Left renal cortex interstitium (tissue), 4 donors: ENCODE measurements around the gene GUK1. TPM values are rescaled to one million over a fixed set of nuclear protein-coding genes. Genes with fewer than 3 reads are reported as not detected.

ENCODE experiments used
- DNase-seq, 4 donors: peaks; one replicate each; pipeline ENCODE4 v3.0.0-alpha.2; 2013; ENCODE audit warnings: low read depth in 4 of 4, low spot score in 2 of 4, missing footprints in 1 of 4
- polyA plus RNA-seq, 4 donors: library from polyadenylated mRNA; unstranded; fragments of 120-200 nt; gene quantifications; one replicate each; pipeline ENCODE4 v1.2.1, GENCODE V29; 2013; ENCODE audit not compliant: insufficient read length in 4 of 4

The GUK1 gene
- polyA plus RNA-seq, 4 donors, result 107 to 169 (median 142) TPM

DNA sequence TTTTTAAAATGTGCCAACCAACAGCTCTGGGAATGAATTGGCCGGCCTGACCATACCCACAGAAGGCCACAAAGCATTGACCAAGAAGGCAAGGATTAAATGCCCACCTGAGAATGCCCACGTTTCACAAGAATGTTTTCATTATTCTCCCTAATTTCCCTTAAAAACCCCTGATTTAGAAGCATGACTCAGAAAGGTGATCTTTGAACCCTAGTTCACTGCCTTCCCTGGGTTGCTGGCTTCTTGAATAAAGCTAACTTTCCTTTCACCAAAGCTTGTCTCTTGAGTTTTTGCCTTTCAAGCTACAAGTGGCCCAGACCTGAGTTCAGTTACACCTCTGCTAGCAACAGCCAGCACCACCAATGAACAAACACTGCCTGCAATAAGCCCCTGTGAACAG lies 16.6 kb upstream of the GUK1 start:
- no peak for DNase-seq

DNA sequence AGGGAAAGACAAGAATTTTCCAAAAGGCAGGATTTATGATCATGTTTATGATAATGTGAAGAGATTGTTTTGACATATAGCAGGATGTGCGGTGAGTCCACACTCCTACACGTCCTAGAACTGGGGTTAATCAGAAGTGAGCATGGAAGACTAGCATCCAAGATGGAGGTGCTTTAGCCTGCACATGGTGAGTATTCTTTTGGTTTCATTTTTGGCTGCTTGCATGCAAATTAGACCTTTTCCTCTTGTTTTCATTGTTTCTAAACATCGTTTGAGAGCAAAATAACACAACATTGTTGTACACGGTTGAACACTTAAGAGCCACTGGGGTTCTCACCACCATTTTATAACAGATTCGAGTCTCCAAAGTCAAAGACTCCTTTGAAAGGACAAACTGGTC lies 14.9 kb upstream of the GUK1 start:
- DNase-seq, result no peak

DNA sequence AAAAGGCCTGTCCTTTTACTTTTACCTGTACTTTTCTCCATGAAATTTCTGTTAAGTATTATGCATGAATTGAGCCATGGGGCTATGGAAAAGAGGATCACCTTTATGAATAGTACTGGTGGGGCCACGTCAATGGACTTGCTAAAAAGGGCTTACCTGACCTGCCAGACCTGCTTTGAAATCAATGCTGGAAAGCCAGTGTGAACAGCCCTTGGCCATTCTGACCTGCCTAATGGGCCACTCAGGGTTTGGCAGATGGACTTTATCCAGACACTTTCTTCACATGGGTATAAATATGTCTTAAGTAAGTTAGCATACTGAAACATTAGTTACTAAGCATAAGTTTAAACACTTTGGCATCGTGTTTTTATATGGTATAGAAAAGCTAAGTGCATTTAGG lies 8.3 kb upstream of the GUK1 start:
- DNase-seq, result no peak

DNA sequence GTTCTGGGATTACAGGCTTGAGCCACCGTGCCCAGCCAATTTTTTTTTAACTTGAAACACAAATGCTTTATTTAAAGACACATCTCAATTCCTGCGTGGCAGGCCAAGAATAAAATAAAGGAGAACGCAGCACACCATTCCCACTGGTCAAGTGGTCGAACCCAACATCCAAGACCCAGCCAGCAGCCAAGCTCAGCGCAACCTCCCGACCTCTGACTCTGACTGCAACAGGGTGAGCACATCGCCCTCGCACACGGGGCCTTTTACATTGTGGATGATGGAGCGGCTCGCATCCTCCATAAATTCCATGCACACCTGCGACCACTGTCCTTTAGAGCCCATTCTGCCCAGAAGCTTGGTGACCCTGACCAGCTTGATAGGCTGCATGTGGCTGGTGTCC lies 5.5 kb upstream of the GUK1 start:
- no peak for DNase-seq

DNA sequence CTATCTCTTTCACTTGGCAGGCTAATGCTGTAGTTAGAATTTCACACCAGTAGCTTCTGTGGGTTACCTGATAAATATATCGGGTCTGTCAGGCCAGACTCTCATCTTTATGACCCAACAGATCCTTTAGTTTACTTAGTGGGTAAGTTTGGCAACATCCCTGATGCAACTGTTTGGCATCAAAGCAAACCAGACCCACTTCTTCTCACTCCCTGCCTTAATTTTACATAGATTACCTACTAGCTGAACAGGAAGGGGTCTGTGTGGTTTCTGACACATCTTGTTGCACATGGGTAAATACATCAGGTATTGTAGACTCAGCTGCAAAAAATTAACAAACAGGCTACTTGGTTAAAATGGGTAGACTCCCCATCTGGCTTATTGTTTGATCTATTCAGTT lies 3.2 kb upstream of the GUK1 start:
- no peak for DNase-seq

DNA sequence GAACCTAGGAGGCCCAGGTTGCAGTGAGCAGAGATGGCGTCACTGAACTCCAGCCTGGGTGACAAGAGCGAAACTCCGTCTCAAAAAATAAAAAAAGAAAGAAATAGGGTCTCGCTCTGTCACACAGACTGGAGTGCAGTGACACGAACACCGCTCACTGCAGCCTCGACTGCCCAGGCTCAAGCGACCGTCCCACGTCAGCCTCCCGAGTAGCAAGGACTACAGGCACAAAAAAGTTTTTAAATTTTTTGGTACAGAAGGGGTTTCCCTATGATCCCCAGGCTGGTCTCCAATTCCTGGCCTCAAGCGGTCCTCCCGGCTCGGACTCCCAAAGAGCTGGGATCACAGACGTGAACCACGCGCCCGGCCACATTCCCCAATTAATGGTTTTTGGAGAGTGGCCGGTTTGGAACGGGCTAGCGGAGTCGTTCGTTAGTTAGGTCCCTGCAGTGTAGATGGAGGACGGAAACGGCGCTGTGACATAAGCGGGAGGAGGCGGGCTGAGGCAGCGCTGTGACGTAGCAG lies 611 bp upstream of the GUK1 start:
- no peak for DNase-seq

DNA sequence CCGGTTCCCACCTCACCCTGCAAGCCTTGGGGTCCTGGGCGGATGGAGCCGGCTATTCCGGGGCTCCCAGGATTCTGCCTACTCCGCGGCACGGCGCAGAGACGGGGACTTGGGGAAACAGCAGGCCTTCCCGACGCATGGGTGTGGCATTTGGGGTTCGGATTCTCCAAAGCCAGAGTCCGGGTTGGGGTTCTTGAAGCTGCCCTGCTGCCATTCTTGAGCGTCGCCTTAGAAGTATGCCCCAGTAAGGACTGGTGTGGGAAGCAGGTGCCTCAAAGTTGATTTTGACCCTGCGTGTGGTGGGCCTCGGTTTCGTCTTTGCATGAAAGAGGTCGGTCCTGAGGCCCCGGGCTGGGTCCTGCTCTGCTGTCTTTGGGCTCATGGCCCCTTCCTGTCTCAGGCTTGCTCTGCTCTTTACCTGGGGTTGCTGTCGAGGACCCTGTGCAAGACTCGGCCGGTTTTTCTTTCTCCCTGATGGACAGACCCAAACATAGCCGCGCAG lies 696 bp downstream of the GUK1 start:
- DNase-seq, result no peak

DNA sequence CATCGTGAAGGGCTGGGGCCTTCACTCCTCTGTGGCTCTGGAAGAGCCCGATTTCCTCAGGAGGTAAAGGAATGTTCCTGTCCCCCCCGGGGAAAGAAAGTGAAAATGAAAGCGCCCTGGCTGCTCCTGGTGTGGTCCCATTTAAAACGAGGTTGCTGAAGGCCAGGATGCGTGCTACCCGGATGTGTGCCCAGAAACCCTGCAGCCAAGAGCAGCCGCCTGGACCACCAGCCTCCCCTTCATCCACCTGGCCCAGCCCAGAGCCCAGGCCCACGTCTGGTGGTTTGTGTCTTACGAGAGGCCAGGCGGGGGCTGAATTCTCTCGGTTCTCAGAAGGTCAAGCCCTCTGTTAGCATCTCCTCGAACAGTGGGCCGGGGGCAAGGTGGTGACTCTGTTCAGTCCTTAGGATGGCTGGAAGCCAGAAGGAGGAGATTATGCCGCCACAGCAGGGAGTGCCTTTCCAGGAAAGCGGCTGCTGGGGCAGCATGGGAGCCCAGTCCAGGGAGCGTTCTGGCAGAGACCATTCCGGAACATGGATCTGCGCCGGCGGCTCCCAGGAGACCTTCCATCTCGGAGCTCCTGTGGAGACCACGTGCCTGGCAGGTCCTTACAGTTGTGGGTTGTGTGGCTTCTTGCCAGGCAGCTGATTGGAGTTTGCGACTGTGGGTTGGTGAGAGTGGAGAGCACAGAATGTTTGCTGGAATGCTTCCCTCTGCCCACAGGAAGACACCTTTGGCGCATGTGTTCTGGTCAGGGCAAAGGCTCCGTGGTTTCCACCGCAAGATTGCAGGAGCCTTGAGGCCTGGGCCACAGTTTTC lies 1.4 kb downstream of the GUK1 start:
- DNase-seq, result no peak

DNA sequence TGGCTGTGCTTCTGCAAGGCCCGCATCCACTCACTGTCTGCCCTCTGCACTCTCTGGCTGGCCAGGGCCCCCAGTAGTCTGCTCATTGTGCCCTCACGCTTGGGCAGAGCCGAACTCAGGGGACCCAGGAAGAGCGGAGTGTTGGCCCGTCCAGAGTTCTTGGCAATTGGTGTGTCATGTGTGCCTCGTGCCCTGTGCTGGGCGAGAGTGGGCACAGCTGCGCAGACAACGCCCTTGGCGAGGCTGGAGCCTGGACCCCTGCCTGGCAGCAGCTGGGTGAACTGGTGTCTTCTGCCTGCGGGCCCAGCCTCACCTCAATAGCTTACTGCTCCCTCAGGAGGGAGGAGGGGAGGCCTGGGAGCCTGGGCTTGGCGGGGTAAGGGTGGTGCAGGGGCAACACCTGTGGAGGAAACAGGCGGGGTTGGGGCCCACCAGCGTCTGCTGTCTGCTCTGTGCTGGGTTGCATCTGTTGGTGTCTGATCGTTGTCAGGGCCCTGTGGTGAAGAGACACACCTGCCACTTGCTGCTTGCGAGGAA lies 2.1 kb downstream of the GUK1 start:
- DNase-seq, result no peak

DNA sequence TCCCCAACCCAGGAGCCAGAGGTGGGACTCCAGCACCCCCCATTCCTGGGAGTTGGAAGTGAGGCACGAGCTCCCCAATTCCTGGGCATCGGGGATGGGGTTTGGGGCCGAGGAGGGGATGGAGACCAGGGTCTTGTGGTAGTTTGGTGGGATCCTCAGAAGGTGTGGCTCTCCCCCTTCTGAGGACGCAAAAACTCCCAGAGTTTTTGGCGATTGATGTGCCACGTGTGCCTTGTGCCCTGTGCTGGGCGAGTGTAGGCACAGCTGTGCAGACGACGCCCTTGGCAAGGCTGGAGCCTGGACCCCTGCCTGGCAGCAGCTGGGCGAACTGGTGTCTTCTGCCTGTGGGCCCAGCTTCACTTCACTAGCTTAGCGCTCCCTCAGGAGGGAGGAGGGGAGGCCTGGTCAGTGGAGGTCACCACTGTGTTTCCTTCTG lies 2.6 kb downstream of the GUK1 start:
- DNase-seq, result no peak

DNA sequence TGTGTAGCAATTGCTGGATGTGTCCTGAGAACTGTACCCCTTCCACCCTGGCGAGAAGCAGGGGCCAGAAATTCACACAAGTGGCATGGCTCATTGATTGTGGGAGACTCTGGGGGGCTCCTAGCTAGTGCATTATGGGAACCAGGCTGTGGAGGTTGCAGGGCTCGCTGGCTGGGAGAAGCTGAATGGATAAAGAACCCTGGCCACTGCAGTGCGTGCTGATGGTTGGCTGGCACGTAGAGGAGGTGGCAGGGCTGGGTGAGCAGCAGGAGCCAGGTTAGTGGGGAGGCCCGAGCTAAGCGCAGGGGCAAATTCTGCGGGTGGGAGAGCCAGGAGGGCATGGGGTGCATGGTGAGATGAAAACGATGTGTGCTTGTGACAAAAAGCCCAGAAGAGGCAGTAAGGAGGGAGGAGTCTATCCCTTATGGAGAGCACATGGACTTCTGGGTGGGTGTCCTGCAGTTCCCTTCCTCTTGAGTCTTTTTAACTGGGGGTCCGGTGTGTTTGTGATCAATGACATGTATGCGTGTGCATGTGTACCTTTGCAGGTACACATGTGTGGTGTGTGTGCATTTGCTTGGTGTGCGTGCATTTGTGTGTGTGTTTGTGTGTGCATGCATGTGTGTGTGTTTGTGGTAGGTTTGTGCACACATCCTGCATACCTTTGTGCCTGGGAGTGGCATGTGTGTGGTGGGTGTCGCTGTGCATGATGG lies 3.6 kb downstream of the GUK1 start:
- DNase-seq, result no peak

DNA sequence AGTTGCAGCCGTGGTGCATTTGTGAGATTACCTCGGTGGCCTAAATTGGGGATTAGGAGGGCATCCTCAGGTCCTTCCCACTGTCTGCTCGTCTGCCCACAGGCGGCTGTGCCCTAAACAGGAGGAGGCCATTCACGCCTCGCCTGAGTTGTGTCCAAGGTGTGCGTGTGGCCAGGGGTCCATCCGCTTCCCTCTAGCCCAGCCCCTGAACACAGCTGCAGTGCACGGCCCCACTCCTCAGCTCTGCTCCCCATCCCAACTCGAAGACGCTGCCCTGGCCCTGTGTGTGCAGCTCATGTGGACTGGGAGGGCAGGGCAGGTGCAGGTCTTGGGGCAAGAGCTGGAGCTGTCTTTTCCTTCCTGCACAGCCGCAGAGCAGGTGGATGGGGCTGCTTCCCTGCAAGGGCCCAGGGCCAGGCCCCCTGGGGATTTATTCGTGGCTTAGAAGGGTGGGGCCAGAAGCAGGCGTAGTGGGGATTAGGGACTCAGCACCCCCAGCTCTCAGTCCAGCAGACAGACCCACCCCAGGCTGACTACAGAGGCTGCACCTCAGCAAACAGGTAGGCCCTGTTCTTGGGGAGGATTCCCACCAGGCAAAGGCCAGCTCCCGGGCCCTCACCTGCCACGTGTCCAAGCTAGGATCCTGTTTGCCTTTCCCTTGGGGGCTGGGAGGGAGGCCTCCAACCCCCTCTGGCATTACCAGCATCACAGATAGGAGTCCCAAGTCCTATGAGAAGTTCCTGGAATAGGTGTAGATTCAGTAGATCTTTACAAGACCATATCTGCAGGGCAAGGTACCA lies 4.3 kb downstream of the GUK1 start:
- DNase-seq, result no peak

DNA sequence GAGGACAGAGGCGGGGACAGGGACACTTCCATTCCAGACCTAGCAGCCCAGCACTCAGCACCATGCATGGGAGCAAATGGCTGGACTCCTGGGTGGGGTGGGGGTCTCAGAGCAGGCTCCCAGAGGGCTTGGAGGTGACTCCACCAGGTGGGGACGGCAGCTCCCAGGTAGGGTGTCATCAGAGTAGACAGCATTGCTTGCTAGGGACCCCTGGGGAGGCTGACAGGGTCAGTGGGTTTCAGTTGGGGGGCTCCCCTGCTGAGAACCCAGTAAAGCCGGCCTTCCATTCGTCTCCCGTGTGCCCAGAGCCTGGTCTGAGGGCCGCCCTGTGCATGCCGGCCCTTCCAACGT lies 4.9 kb downstream of the GUK1 start:
- DNase-seq, result no peak

DNA sequence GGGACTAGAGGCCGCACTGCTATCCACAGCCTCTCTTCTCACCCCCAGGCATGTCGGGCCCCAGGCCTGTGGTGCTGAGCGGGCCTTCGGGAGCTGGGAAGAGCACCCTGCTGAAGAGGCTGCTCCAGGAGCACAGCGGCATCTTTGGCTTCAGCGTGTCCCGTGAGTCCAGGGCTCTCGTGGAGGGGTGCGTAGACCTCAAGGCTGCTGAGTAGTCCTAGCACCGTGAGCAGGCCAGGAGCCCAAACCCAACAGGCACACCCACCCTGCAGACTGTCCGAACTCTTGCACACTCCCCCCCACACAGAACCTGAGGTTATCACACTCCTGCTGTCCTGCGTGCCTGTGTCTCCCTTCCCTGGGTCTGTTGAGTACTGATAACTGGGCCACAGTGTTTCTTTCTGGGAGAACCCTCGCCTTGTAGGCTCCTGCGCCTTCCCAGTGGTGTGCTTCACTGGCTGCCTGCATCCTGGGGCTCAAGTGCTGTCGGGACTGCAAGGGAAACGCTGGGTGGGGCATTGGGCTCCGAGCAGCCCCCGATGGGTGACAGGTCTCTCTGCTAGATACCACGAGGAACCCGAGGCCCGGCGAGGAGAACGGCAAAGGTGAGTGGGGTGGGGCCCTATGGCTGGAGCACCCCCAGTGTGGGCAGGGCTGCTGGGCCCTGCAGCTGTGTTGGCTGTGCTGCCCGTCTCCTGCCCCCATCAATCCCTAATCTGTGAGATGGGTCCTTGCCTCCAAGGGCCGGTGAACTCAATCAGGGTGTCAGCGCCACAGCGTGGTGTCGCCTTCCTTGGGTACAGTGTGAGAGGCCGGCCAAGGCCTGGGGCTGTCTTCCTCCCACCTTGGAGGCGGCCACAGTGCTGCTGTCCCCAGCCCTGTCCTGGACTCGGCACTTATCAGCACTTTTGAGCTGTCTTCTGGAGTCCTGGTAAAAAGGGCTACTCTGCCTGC lies 5.7 kb downstream of the GUK1 start:
- no peak for DNase-seq

DNA sequence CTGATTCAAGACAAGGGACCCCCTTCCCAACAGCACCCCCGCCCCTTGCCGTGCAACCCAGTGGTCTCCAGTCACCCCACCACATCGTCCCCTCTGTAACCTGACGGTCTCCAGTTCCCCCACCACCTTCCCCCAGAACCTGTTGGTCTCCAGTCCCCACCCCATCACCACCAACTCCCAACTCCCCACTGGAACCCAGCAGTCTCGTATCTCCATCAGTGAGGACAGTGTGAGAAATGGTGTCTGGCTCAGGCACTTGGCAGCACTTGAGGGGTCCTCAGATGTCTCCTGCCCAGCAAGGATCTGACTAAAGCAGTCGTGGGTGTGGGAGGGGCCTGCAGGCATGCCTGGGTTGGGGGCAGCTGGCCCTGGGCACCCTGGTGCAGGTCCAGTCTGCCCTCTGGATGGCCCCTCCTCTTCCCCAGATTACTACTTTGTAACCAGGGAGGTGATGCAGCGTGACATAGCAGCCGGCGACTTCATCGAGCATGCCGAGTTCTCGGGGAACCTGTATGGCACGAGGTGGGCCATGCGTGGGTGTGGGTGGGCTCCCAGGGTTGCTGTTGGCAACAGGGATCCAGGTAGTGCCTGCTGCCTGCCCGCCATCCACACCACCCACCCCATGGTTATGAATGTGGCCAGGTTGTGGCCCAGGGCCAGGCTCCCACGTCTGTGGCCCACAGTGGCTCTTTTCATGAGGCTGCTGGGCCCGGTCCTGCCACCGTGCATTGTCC lies 6.5 kb downstream of the GUK1 start:
- no peak for DNase-seq

DNA sequence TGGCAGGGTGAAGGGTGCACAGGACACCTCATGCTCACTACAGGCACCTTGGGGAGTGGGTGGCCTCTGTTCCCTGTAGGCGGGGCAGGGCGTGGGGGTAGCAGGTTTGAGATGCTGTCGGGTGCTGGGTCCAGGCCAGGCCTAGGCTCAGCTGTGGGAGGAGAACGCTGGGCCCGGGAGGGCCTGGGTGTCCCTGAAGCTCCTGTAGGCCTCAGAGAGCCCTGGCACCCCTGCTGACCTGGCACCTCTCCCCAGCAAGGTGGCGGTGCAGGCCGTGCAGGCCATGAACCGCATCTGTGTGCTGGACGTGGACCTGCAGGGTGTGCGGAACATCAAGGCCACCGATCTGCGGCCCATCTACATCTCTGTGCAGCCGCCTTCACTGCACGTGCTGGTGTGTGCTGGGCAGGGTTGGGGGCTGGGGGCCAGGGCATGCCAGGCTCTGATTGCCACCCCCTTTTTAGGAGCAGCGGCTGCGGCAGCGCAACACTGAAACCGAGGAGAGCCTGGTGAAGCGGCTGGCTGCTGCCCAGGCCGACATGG lies 7.1 kb downstream of the GUK1 start:
- DNase-seq, result no peak

DNA sequence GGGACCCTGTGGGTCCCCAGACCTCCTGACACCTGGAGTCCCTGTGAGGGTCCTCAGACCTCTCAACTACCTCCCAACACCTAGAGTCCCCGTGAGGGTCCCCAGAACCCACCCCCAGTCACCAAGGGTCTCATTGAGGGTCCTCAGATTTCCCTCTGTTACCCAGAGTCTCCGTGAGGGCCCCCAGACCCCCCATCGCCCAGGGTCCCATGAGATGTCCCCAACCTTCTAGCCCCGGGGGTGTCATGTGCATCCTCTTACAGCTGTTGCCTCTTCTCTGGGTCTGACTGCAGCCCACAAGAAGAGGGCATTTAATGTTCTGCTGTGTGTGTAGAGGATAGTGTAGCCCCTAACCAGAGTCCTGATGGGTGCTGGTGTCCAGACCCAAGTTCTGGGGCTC lies 7.7 kb downstream of the GUK1 start:
- no peak for DNase-seq

DNA sequence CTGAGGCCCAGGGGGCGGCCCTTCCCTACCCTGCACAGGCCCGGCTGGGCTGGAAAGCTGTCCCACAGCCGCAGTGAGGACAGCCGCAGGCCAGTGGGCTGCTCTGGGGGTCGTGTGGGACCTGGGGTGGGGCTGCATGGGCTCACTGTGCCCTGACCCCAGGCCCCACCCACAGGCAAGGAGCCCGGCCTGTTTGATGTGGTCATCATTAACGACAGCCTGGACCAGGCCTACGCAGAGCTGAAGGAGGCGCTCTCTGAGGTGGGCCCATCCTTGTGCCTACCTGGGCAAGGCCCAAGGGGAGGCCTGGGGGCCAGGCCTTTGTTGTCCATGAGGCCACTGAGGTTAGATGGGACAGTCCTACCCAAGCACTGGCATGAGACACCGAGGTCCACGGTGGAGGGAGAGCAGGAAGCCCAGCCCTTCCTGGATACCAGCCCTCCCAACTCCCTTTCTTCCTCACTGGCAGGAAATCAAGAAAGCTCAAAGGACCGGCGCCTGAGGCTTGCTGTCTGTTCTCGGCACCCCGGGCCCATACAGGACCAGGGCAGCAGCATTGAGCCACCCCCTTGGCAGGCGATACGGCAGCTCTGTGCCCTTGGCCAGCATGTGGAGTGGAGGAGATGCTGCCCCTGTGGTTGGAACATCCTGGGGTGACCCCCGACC lies 8.2 kb downstream of the GUK1 start:
- DNase-seq, result no peak
